Measurements from ENCODE around the gene ZNF831.

ZNF831 gene

DNA sequence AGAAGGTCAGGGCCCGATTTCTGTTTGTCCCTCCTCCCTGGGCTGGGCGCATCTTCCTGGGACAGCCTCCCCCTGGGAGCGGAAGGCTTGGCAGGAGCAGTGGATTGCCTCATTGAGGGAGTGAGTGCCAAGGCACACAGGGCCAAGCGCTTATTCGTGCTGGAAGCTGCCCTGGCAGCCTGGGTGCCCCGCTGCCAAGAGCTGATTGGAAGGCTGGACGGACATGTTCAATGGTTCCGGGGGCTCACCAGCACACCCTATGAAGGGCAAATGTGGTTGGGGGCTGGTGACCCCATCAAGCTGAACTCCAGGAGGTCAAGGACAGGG, 10.3 kb upstream of the ZNF831 start:
- H3K4me2 ChIP-seq (ENCODE audit: low read depth, low read length): no peak overlapping the region
- no peak overlapping the region for H3K27ac ChIP-seq (ENCODE audit: low read length)
- no peaks in the 10 kb centered on the region for H3F3A ChIP-seq (ENCODE audit: insufficient read depth, low read length)
- no peak for TF ChIP-seq EZH2phosphoT487 (IDR thresholded peaks at IDR 0.05; ENCODE audit: low read length)
- TF ChIP-seq EZH2 (optimal IDR thresholded peaks at IDR 0.05; ENCODE audit: low read depth, low read length): no peak
- TF ChIP-seq, protein P1, sequence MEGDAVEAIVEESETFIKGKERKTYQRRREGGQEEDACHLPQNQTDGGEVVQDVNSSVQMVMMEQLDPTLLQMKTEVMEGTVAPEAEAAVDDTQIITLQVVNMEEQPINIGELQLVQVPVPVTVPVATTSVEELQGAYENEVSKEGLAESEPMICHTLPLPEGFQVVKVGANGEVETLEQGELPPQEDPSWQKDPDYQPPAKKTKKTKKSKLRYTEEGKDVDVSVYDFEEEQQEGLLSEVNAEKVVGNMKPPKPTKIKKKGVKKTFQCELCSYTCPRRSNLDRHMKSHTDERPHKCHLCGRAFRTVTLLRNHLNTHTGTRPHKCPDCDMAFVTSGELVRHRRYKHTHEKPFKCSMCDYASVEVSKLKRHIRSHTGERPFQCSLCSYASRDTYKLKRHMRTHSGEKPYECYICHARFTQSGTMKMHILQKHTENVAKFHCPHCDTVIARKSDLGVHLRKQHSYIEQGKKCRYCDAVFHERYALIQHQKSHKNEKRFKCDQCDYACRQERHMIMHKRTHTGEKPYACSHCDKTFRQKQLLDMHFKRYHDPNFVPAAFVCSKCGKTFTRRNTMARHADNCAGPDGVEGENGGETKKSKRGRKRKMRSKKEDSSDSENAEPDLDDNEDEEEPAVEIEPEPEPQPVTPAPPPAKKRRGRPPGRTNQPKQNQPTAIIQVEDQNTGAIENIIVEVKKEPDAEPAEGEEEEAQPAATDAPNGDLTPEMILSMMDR (IDR thresholded peaks at IDR 0.05; ENCODE audit: low read length): no peak
- no peaks in the 10 kb centered on the region for H3K36me3 ChIP-seq (replicated peaks; ENCODE audit: insufficient read depth, low read length)
- H3K4me3 ChIP-seq (ENCODE audit: low read length): no peak overlapping the region
- H2AFZ ChIP-seq (ENCODE audit: low read length): no peak overlapping the region
- no peaks in the 10 kb centered on the region for H4K20me1 ChIP-seq (ENCODE audit: insufficient read depth, low read length)
- H3K27me3 ChIP-seq (replicated peaks; ENCODE audit: insufficient read depth, low read length): peaks cover 96% of the 10 kb centered on the region
- no peak overlapping the region for H3K9ac ChIP-seq (ENCODE audit: low read length)
- no peak for DNase-seq
- H3K9me2 ChIP-seq (replicated peaks; ENCODE audit: insufficient read depth, low read length): no peaks in the 10 kb centered on the region
- H3K9me3 ChIP-seq (replicated peaks; ENCODE audit: insufficient read depth, low read length): no peaks in the 10 kb centered on the region
- no peaks in the 10 kb centered on the region for H3K4me1 ChIP-seq (ENCODE audit: low read length)
- no peaks in the 10 kb centered on the region for H3K79me2 ChIP-seq (ENCODE audit: low read length)

DNA sequence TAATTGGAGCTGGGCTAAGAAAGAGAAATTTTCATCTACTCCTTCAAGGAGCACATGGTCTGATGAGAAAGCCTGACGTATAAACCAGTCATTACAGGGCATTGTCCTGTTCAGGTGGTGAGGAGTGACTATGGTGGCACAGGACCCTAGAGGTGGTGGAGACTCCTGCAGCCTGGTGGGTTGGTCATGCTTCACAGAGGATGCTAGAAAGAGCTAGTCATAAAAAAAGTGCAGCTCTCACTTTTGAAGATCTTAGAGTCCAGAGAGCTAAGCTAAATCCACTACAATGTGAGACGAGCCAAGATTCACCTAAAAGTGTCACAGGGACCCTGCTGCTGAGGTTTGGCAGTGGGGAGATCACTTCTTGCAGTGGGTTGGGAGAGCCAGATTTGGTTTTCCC, 9.8 kb upstream of the ZNF831 start:
- TF ChIP-seq, protein P1 (IDR thresholded peaks at IDR 0.05; ENCODE audit: low read length): no peak
- no peak for TF ChIP-seq EZH2 (optimal IDR thresholded peaks at IDR 0.05; ENCODE audit: low read depth, low read length)
- no peak for TF ChIP-seq EZH2phosphoT487 (IDR thresholded peaks at IDR 0.05; ENCODE audit: low read length)
- H3K4me1 ChIP-seq (ENCODE audit: low read length): no peaks in the 10 kb centered on the region

DNA sequence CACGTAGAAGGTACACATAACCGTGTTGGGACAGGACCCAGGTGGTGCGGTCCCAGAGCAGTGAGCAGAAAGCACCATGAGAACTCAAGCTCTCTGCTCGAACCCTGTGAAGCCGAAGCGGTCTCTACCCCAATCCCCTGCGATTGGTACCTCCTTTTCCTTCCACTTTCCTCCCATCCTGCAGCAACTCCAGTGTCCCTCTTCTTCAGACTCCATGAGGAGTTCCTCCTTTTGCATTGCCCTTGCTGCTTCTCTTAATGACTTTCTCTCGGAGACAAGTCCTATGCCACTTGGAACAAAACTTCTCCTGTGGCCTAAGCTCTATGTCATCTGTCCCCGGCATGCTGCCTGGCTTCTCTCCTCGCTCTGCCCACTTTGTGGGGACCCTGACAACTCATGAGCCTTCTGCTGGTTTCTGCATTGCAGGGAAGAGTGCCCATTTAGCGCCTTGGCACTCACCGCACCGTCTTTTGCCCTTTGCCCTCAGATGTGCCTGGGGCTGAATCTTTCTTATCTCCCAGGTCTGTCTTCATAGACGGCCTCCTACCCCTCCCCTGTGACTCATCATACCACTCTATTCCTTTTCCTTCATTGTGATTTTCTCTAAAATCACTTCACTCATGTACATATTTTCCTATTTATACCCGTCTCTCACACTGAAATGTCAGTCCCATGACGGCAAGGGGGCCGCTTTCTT, 9.2 kb upstream of the ZNF831 start:
- Histone ChIP-seq H3K36me3 (replicated peaks; ENCODE audit: insufficient read depth, low read length) (no peaks in the 10 kb centered on the region), H3K4me3 (ENCODE audit: low read length) (no peak overlapping the region), H3F3A (ENCODE audit: insufficient read depth, low read length) (no peaks in the 10 kb centered on the region), H2AFZ (ENCODE audit: low read length) (no peak overlapping the region), H3K4me2 (ENCODE audit: low read depth, low read length) (no peak overlapping the region), H3K79me2 (ENCODE audit: low read length) (no peaks in the 10 kb centered on the region), H3K27ac (ENCODE audit: low read length) (no peak overlapping the region), H3K9me3 (replicated peaks; ENCODE audit: insufficient read depth, low read length) (no peaks in the 10 kb centered on the region), H3K4me1 (ENCODE audit: low read length) (no peaks in the 10 kb centered on the region), H4K20me1 (ENCODE audit: insufficient read depth, low read length) (no peaks in the 10 kb centered on the region), H3K9me2 (replicated peaks; ENCODE audit: insufficient read depth, low read length) (no peaks in the 10 kb centered on the region), H3K9ac (ENCODE audit: low read length) (no peak overlapping the region), H3K27me3 (replicated peaks; ENCODE audit: insufficient read depth, low read length) (peaks cover 99% of the 10 kb centered on the region)
- no peak for TF ChIP-seq EZH2 (optimal IDR thresholded peaks at IDR 0.05; ENCODE audit: low read depth, low read length)
- TF ChIP-seq, protein P1 (IDR thresholded peaks at IDR 0.05; ENCODE audit: low read length): no peak
- no peak for DNase-seq

More for the DNA sequence above, 9.8 kb upstream of the ZNF831 start:
- no peak overlapping the region for H3K4me2 ChIP-seq (ENCODE audit: low read depth, low read length)
- no peak overlapping the region for H3K9ac ChIP-seq (ENCODE audit: low read length)
- H3K79me2 ChIP-seq (ENCODE audit: low read length): no peaks in the 10 kb centered on the region
- H3K4me3 ChIP-seq (ENCODE audit: low read length): no peak overlapping the region
- H2AFZ ChIP-seq (ENCODE audit: low read length): no peak overlapping the region
- no peaks in the 10 kb centered on the region for H3F3A ChIP-seq (ENCODE audit: insufficient read depth, low read length)
- H3K27me3 ChIP-seq (replicated peaks; ENCODE audit: insufficient read depth, low read length): peaks cover 99% of the 10 kb centered on the region
- no peak for DNase-seq
- no peaks in the 10 kb centered on the region for H3K36me3 ChIP-seq (replicated peaks; ENCODE audit: insufficient read depth, low read length)
- no peaks in the 10 kb centered on the region for H3K9me2 ChIP-seq (replicated peaks; ENCODE audit: insufficient read depth, low read length)
- no peaks in the 10 kb centered on the region for H4K20me1 ChIP-seq (ENCODE audit: insufficient read depth, low read length)
- no peaks in the 10 kb centered on the region for H3K9me3 ChIP-seq (replicated peaks; ENCODE audit: insufficient read depth, low read length)
- no peak overlapping the region for H3K27ac ChIP-seq (ENCODE audit: low read length)
